Hematopoietic multipotent progenitor cell treated with erythropoietin and hydrocortisone succinate and interleukin-3 and kit ligand, for 6 days (in vitro differentiated cells): ENCODE data around the gene PRPF40B.

Experiments
- DNase-seq: peaks from one replicate; pipeline ENCODE4 v3.0.0-alpha.2; 2015

Gene PRPF40B

GRCh38 chr12:49661746-49662145 is 38.4 kb downstream of the PRPF40B start:
- no peak for DNase-seq

GRCh38 chr12:49662998-49663843 is 39.9 kb downstream of the PRPF40B start:
- DNase-seq, result peak; percentile 87

- DNase-seq, result no peak
Measured at GRCh38 chr12:49664167-49664566, 40.8 kb downstream of the PRPF40B start.

GRCh38 chr12:49664591-49665239 is 41.4 kb downstream of the PRPF40B start:
- no peak for DNase-seq

GRCh38 chr12:49665384-49665783 is 42.0 kb downstream of the PRPF40B start:
- no peak for DNase-seq

- DNase-seq, result no peak
Measured at GRCh38 chr12:49666176-49666575, 42.8 kb downstream of the PRPF40B start.

- no peak for DNase-seq
Measured at GRCh38 chr12:49667325-49668090, 44.1 kb downstream of the PRPF40B start.

- no peak for DNase-seq
Measured at GRCh38 chr12:49669796-49670195, 46.4 kb downstream of the PRPF40B start.

- DNase-seq, result peak; percentile 46
Measured at GRCh38 chr12:49671031-49671765, 47.8 kb downstream of the PRPF40B start.

GRCh38 chr12:49672301-49673217 is 49.2 kb downstream of the PRPF40B start:
- DNase-seq, result no peak

GRCh38 chr12:49673446-49674317 is 50.3 kb downstream of the PRPF40B start:
- DNase-seq, result peak; percentile 92

GRCh38 chr12:49674318-49674981 is 51.1 kb downstream of the PRPF40B start:
- no peak for DNase-seq

- no peak for DNase-seq
Measured at GRCh38 chr12:49675137-49675536, 51.8 kb downstream of the PRPF40B start.

- no peak for DNase-seq
Measured at GRCh38 chr12:49678711-49679110, 55.4 kb downstream of the PRPF40B start.

- DNase-seq, result no peak
Measured at GRCh38 chr12:49680075-49680474, 56.7 kb downstream of the PRPF40B start.

- DNase-seq, result no peak
Measured at GRCh38 chr12:49683599-49684309, 60.4 kb downstream of the PRPF40B start.

GRCh38 chr12:49684310-49684854 is 61.0 kb downstream of the PRPF40B start:
- no peak for DNase-seq

- no peak for DNase-seq
Measured at GRCh38 chr12:49687941-49688340, 64.6 kb downstream of the PRPF40B start.

- peak; percentile 20 for DNase-seq
Measured at GRCh38 chr12:49689237-49689636, 65.9 kb downstream of the PRPF40B start.
